ENCODE measurements around the gene ITGA8. TPM values are rescaled to one million over a fixed set of nuclear protein-coding genes. Genes with fewer than 3 reads are reported as not detected.

The ITGA8 gene
- polyA plus RNA-seq, 1 donor (not counting 4 experiments of a cell fraction or from before 2014, with no cell fraction given) = not detected

DNA sequence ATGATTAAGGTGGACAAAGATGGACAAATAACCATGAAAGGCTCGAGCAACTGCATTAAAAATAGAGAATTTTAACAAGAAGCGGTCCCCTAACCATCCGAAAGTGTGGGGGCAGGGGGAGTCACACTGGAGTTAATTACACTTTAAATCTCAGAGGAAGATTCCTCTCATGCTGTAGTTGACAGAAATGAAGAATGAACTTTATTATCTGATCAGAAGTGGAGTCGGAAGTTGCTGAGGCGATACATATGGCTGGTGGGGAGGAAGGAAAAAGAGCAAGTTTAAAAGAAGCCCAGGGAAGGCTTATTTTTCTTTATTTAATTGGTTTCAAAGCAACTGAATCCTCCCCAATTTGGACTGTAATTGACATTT, 246.3 kb downstream of the ITGA8 start:
- Histone ChIP-seq H3K4me1 (ENCODE audit: control insufficient read depth, extremely low read depth, insufficient read depth, low read length) (no peaks in the 10 kb centered on the region), H3K9ac (ENCODE audit: control insufficient read depth, extremely low read depth, insufficient read depth, low read length) (no peak overlapping the region), H3K36me3 (ENCODE audit: control insufficient read depth in 2 of 2, extremely low read depth in 1 of 2, insufficient read depth in 2 of 2, low read length in 2 of 2) (no peaks in the 10 kb centered on the region), H3K9me3 (ENCODE audit: control insufficient read depth, low read depth, low read length) (no peaks in the 10 kb centered on the region), H2AFZ (ENCODE audit: control insufficient read depth, low read length) (no peak overlapping the region), H3K27me3 (ENCODE audit: control insufficient read depth, extremely low read depth, insufficient read depth, low read length) (no peaks in the 10 kb centered on the region), H3K4me3 (ENCODE audit: control insufficient read depth in 2 of 3, extremely low read depth in 1 of 3, insufficient read depth in 2 of 3, low read depth in 1 of 3, low read length in 3 of 3) (no peak overlapping the region), H4K20me1 (ENCODE audit: control insufficient read depth, extremely low read depth, insufficient read depth, low read length) (no peaks in the 10 kb centered on the region), H3K4me2 (ENCODE audit: control insufficient read depth, extremely low read depth, insufficient read depth, low read depth, low read length) (no peak overlapping the region), H3K9me1 (ENCODE audit: control insufficient read depth, extremely low read depth, insufficient read depth, low read length) (no peaks in the 10 kb centered on the region), H3K79me2 (ENCODE audit: control insufficient read depth, insufficient read depth, low read length) (no peaks in the 10 kb centered on the region), H3K27ac (ENCODE audit: control insufficient read depth, insufficient read depth, low read length) (no peak overlapping the region)
- no peak for TF ChIP-seq EZH2 (IDR thresholded peaks at IDR 0.05; ENCODE audit: low read length)
- TF ChIP-seq, protein P1, sequence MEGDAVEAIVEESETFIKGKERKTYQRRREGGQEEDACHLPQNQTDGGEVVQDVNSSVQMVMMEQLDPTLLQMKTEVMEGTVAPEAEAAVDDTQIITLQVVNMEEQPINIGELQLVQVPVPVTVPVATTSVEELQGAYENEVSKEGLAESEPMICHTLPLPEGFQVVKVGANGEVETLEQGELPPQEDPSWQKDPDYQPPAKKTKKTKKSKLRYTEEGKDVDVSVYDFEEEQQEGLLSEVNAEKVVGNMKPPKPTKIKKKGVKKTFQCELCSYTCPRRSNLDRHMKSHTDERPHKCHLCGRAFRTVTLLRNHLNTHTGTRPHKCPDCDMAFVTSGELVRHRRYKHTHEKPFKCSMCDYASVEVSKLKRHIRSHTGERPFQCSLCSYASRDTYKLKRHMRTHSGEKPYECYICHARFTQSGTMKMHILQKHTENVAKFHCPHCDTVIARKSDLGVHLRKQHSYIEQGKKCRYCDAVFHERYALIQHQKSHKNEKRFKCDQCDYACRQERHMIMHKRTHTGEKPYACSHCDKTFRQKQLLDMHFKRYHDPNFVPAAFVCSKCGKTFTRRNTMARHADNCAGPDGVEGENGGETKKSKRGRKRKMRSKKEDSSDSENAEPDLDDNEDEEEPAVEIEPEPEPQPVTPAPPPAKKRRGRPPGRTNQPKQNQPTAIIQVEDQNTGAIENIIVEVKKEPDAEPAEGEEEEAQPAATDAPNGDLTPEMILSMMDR (optimal IDR thresholded peaks at IDR 0.05 in 1 of 3, IDR thresholded peaks at IDR 0.05 in 1 of 3, conservative IDR thresholded peaks at IDR 0.05 in 1 of 3; ENCODE audit: extremely low read depth in 1 of 3, insufficient read depth in 2 of 3, low read length in 3 of 3) = no peak
- FAIRE-seq = no peak
- DNase-seq (ENCODE audit: low read depth, low spot score) = no peak
- dilution Hi-C loops (cut with MboI; ENCODE audit: extremely low pct_ligation_motif_present, low sequenced_read_pairs) = no loop called here

DNA sequence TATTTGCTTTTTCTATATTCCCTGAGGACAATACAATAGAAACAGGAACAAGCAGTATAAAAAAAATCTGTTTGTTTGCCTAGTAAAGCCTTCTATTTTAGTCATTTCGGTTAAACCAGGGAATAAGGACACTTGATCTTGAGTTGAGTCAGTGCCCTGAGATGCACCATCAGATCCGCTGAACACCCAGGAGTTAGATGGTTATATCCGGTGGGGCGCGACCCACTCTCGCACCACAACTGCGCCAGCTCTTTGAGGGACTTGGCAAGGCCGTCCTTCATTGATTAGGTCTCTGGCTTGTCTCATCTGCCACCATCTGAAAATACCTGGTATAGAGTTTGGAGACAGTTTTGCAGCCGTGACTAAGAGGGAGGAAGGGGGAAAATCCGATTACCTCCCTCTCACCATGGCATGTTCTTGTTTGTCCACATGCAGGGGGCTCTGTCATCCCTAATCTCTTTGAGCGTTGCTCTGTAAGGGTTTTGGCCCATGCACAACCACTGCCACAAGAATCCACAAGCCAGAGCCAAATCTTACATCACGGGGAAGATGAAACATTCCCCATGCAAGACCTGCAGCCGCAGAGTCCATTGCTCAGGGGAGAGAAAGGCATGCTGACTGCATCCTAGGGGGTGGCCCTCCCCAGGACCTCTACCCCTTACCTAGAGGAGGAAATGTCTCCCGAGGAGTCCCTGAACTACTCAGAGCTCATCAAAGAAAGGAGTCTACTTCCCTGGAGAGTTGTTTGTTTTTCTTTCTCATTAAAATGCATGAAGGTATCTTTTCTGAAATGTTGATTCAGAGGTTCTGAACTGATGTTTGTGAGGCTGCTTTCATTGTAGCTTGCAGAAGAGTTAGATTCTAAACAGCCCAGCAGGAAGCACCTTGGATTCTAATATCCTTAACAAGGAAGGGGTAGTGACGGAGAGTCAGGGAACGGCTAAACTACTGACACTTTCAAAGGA, 247.0 kb downstream of the ITGA8 start:
- FAIRE-seq = no peak
- no peak for DNase-seq (ENCODE audit: low read depth, low spot score)
- no peaks in the 10 kb centered on the region for H3K9me3 ChIP-seq (ENCODE audit: control insufficient read depth, low read depth, low read length)
- no peaks in the 10 kb centered on the region for H3K27me3 ChIP-seq (ENCODE audit: control insufficient read depth, extremely low read depth, insufficient read depth, low read length)
- H3K9me1 ChIP-seq (ENCODE audit: control insufficient read depth, extremely low read depth, insufficient read depth, low read length) = no peaks in the 10 kb centered on the region
- dilution Hi-C loops (cut with MboI; ENCODE audit: extremely low pct_ligation_motif_present, low sequenced_read_pairs) = no loop called here
- H2AFZ ChIP-seq (ENCODE audit: control insufficient read depth, low read length) = no peak overlapping the region
- no peaks in the 10 kb centered on the region for H3K79me2 ChIP-seq (ENCODE audit: control insufficient read depth, insufficient read depth, low read length)
- no peaks in the 10 kb centered on the region for H3K4me1 ChIP-seq (ENCODE audit: control insufficient read depth, extremely low read depth, insufficient read depth, low read length)
- no peak overlapping the region for H3K4me2 ChIP-seq (ENCODE audit: control insufficient read depth, extremely low read depth, insufficient read depth, low read depth, low read length)
- no peak overlapping the region for H3K9ac ChIP-seq (ENCODE audit: control insufficient read depth, extremely low read depth, insufficient read depth, low read length)
- H3K36me3 ChIP-seq (ENCODE audit: control insufficient read depth in 2 of 2, extremely low read depth in 1 of 2, insufficient read depth in 2 of 2, low read length in 2 of 2) = no peaks in the 10 kb centered on the region
- TF ChIP-seq EZH2 (IDR thresholded peaks at IDR 0.05; ENCODE audit: low read length) = no peak
- TF ChIP-seq, protein P1 (optimal IDR thresholded peaks at IDR 0.05 in 1 of 3, IDR thresholded peaks at IDR 0.05 in 1 of 3, conservative IDR thresholded peaks at IDR 0.05 in 1 of 3; ENCODE audit: extremely low read depth in 1 of 3, insufficient read depth in 2 of 3, low read length in 3 of 3) = no peak
- H3K4me3 ChIP-seq (ENCODE audit: control insufficient read depth in 2 of 3, extremely low read depth in 1 of 3, insufficient read depth in 2 of 3, low read depth in 1 of 3, low read length in 3 of 3) = no peak overlapping the region
- H4K20me1 ChIP-seq (ENCODE audit: control insufficient read depth, extremely low read depth, insufficient read depth, low read length) = no peaks in the 10 kb centered on the region
- H3K27ac ChIP-seq (ENCODE audit: control insufficient read depth, insufficient read depth, low read length) = no peak overlapping the region
